ENCODE data around the gene ZNF420.
"Not testable (repeated sequence)": the region's sequence is repeated elsewhere in the genome, so short reads cannot be mapped to it uniquely, and the experiment has no call there.

Gene ZNF420

DNA sequence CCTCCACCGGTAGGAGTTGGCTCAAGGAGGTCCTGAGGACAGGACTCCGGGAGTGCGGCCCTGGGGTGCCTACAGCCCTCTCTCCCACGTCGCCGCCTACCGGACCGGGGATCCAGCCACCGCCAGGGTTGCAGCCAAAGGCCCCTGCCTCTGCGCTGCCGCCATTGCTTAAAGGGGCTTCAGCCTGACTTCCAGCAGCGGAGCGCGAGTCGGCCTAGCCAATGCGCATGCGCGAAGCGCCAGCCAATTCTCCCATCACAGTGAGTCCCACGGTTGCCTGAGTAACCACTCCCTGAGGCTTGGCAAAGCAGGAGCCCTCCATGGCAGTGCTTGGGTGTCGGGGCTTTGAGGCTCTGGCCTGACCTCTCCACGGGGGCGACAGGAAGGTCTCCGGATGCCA lies 21.5 kb upstream of the ZNF420 start:
- TF ChIP-seq EZH2phosphoT487 (IDR thresholded peaks at IDR 0.05; ENCODE audit: low read length) (no peak), CTCF (IDR thresholded peaks at IDR 0.05; ENCODE audit: low read length) (no peak), EZH2 (optimal IDR thresholded peaks at IDR 0.05; ENCODE audit: low read depth, low read length) (no peak)
- H3K27me3 ChIP-seq (replicated peaks; ENCODE audit: insufficient read depth, low read length): no peaks in the 10 kb centered on the region
- H3K4me2 ChIP-seq (ENCODE audit: low read depth, low read length): no peak overlapping the region
- H3K36me3 ChIP-seq (replicated peaks; ENCODE audit: insufficient read depth, low read length): no peaks in the 10 kb centered on the region
- no peaks in the 10 kb centered on the region for H3K4me1 ChIP-seq (ENCODE audit: low read length)
- H3F3A ChIP-seq (ENCODE audit: insufficient read depth, low read length): no peaks in the 10 kb centered on the region
- H3K9ac ChIP-seq (ENCODE audit: low read length): no peak overlapping the region
- no peaks in the 10 kb centered on the region for H3K9me3 ChIP-seq (replicated peaks; ENCODE audit: insufficient read depth, low read length)
- DNase-seq: no peak
- no peak overlapping the region for H2AFZ ChIP-seq (ENCODE audit: low read length)
- H3K79me2 ChIP-seq (ENCODE audit: low read length): no peaks in the 10 kb centered on the region
- no peaks in the 10 kb centered on the region for H4K20me1 ChIP-seq (ENCODE audit: insufficient read depth, low read length)
- no peaks in the 10 kb centered on the region for H3K9me2 ChIP-seq (replicated peaks; ENCODE audit: insufficient read depth, low read length)
- H3K27ac ChIP-seq (ENCODE audit: low read length): no peak overlapping the region
- H3K4me3 ChIP-seq (ENCODE audit: low read length): no peak overlapping the region

DNA sequence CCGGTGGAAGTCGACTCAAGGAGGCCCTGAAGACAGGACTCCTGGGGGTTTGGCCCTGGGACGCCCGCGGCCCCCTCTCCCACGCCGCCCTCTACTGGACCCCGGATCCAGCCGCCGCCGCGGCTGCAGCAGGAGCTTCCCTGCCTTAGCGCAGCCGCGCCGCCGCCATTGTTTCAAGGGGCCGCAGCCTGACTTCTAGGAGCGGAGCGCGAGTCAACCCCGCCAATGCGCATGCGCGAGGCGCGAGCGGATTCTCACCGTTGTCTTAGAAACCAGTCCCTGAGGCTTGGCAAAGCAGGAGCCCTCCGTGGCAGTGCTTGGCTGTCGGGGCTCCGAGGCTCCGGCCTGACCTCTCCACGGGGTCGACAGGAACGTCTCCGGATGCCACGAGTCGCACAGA lies 19.1 kb upstream of the ZNF420 start:
- Histone ChIP-seq H3K4me3 (ENCODE audit: low read length) (no peak overlapping the region), H2AFZ (ENCODE audit: low read length) (no peak overlapping the region), H3K9me2 (replicated peaks; ENCODE audit: insufficient read depth, low read length) (no peaks in the 10 kb centered on the region), H3K4me1 (ENCODE audit: low read length) (no peaks in the 10 kb centered on the region), H3K9me3 (replicated peaks; ENCODE audit: insufficient read depth, low read length) (no peaks in the 10 kb centered on the region), H3K9ac (ENCODE audit: low read length) (no peak overlapping the region), H4K20me1 (ENCODE audit: insufficient read depth, low read length) (no peaks in the 10 kb centered on the region), H3K79me2 (ENCODE audit: low read length) (no peaks in the 10 kb centered on the region), H3K36me3 (replicated peaks; ENCODE audit: insufficient read depth, low read length) (no peaks in the 10 kb centered on the region), H3K27me3 (replicated peaks; ENCODE audit: insufficient read depth, low read length) (no peaks in the 10 kb centered on the region), H3F3A (ENCODE audit: insufficient read depth, low read length) (no peaks in the 10 kb centered on the region), H3K4me2 (ENCODE audit: low read depth, low read length) (no peak overlapping the region), H3K27ac (ENCODE audit: low read length) (no peak overlapping the region)
- DNase-seq: no peak
- TF ChIP-seq EZH2phosphoT487 (IDR thresholded peaks at IDR 0.05; ENCODE audit: low read length) (no peak), EZH2 (optimal IDR thresholded peaks at IDR 0.05; ENCODE audit: low read depth, low read length) (no peak), CTCF (IDR thresholded peaks at IDR 0.05; ENCODE audit: low read length) (no peak)

DNA sequence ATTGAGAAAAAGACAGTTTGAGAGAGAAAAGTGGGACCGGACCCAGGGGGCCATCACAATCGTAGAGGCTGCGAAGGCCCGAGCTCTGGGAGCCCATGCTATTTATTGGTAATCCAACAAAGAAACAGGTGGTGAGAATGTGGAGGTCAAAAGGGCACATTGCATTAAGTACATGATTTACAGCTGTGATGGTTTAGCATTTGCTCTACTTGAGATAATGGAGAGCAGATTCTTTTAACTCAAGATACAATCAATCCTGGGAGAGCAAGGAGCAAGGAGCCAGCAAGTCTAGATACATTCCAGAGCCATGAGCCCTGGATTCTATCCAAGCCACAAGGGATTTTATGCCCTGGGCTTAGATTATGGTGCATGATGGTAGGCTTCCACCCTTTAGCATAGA lies 13.3 kb upstream of the ZNF420 start:
- H3K4me2 ChIP-seq (ENCODE audit: low read depth, low read length); H3K9ac ChIP-seq (ENCODE audit: low read length); H3K9me3 ChIP-seq (replicated peaks; ENCODE audit: insufficient read depth, low read length); H3K79me2 ChIP-seq (ENCODE audit: low read length); H3K36me3 ChIP-seq (replicated peaks; ENCODE audit: insufficient read depth, low read length); H3K27ac ChIP-seq (ENCODE audit: low read length); DNase-seq; H3K4me1 ChIP-seq (ENCODE audit: low read length); H3K27me3 ChIP-seq (replicated peaks; ENCODE audit: insufficient read depth, low read length); H3K9me2 ChIP-seq (replicated peaks; ENCODE audit: insufficient read depth, low read length); H3F3A ChIP-seq (ENCODE audit: insufficient read depth, low read length); H2AFZ ChIP-seq (ENCODE audit: low read length); H4K20me1 ChIP-seq (ENCODE audit: insufficient read depth, low read length); H3K4me3 ChIP-seq (ENCODE audit: low read length): not testable (repeated sequence)

GRCh38 chr19:37074111-37074510 lies 4.1 kb upstream of the ZNF420 start:
- H2AFZ ChIP-seq (ENCODE audit: low read length): no peak overlapping the region

More at GRCh38 chr19:37074111-37074510, 4.1 kb upstream of the ZNF420 start:
- Histone ChIP-seq H3K36me3 (replicated peaks; ENCODE audit: insufficient read depth, low read length) (no peaks in the 10 kb centered on the region), H3K4me1 (ENCODE audit: low read length) (no peaks in the 10 kb centered on the region), H3K79me2 (ENCODE audit: low read length) (peaks cover 8% of the 10 kb centered on the region), H3K9me2 (replicated peaks; ENCODE audit: insufficient read depth, low read length) (no peaks in the 10 kb centered on the region), H3K4me3 (ENCODE audit: low read length) (no peak overlapping the region), H3K9ac (ENCODE audit: low read length) (no peak overlapping the region), H4K20me1 (ENCODE audit: insufficient read depth, low read length) (no peaks in the 10 kb centered on the region), H3K9me3 (replicated peaks; ENCODE audit: insufficient read depth, low read length) (no peaks in the 10 kb centered on the region), H3K4me2 (ENCODE audit: low read depth, low read length) (no peak overlapping the region), H3F3A (ENCODE audit: insufficient read depth, low read length) (no peaks in the 10 kb centered on the region), H3K27me3 (replicated peaks; ENCODE audit: insufficient read depth, low read length) (no peaks in the 10 kb centered on the region), H3K27ac (ENCODE audit: low read length) (no peak overlapping the region)
- TF ChIP-seq EZH2 (optimal IDR thresholded peaks at IDR 0.05; ENCODE audit: low read depth, low read length): no peak
- TF ChIP-seq CTCF (IDR thresholded peaks at IDR 0.05; ENCODE audit: low read length): no peak
- no peak for TF ChIP-seq EZH2phosphoT487 (IDR thresholded peaks at IDR 0.05; ENCODE audit: low read length)
- DNase-seq: no peak
